T-helper 1 cell treated with Interleukin-12 subunit alpha and Interleukin-12 subunit beta and Interleukin-4 antibody, amounts not matched to agents 30 ng/mL and 1 ng/mL, for 36 hours (primary cell): ENCODE data around the gene ARL3. TPM values are rescaled to one million over a fixed set of nuclear protein-coding genes. Genes with fewer than 3 reads are reported as not detected.

Experiments used
- intact Hi-C: fragments of 100-400 bp; cut with micrococcal nuclease; formaldehyde crosslinking; loops from one replicate; pipeline ENCODE4 v1.15.1; 2024
- total RNA-seq: library from RNA; stranded (reverse); gene quantifications from 2 replicates; pipeline ENCODE4 v1.2.3, GENCODE V29; 2022

The ARL3 gene
- total RNA-seq, 1 donor from 2014 or later: 4.0 TPM

DNA sequence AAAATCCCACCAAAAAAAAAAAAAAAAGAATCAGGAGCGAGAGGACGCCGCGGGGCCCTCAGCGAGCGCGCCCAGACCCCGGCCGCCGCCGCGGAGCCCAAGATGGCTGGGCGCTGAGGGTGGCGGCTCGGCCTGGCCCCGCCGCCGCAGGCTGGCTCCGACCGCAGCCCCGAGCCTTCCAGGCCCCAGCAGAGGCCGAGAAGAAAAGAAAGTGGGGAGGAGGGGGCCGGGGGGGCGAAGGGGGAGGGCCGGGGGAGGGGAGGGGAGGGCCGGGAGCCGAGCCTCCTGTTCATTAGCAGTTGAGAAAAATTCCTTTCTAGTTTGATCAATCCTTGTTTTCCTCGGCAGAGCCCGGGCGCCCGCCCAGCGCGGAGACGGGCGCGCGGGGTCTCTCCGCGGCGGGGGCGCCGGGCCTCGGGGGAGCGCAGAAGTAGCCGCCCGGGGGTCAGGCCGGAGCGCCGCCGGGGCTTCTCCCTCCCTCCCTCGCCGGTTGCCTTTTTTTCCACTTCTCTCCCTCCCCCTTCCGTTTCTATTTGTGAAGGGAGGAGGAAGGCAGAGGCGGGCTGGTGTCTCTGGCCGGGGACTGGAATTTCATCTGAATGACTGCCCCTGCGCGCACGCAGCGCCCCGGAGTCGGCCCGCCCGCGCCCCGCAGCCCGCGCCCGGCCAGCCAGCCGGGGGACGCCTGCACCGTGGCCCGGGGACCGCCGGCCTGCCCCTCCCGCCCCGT, 70.7 kb downstream of the ARL3 start:
- intact Hi-C loops: loop anchor here (2.0 to 10.0 kb wide), 5 partner anchors 209 to 1477 kb away; partner anchors contain the start of genes BORCS7, BTRC, CUEDC2 and OGA

DNA sequence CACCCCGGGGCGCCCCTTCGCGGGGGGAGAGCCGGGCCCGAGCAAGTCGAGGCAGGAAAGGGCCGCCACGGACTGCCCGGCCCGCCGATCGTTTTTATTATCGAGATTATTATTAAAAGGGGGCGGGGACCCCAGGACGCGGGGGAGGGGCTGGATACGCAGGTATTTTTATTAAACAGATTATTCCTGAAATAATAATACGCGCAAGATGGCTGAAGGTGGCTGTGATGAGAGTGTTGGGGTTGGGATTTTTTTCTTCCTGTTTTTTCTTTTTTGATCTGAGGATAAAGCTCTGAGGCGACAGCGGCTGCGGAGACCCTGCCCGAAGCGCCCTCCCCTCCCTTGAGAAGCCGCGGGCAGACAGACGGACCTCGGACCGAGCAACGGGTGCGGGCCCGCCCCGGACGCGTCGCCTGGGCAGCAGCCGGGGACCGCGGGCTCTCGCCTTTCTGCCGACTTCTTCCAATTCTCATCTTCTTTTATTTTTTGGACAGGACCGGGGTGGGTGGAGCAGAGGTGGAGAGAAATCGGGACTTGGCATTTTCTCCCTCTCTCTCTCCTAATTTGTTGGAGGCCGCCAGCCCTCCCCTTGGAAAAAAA, 71.4 kb downstream of the ARL3 start:
- intact Hi-C loops: loop anchor here (1.0 to 10.0 kb wide), 13 partner anchors 31 to 1478 kb away; partner anchors contain the start of genes ACTR1A, ARL3, ARMH3 and BORCS7

GRCh38 chr10:102641880-102642735, 72.1 kb downstream of the ARL3 start:
- intact Hi-C loops: loop anchor here (1.0 to 10.0 kb wide), 13 partner anchors 32 to 1479 kb away; partner anchors contain the start of genes ACTR1A, ARL3, ARMH3 and BORCS7

DNA sequence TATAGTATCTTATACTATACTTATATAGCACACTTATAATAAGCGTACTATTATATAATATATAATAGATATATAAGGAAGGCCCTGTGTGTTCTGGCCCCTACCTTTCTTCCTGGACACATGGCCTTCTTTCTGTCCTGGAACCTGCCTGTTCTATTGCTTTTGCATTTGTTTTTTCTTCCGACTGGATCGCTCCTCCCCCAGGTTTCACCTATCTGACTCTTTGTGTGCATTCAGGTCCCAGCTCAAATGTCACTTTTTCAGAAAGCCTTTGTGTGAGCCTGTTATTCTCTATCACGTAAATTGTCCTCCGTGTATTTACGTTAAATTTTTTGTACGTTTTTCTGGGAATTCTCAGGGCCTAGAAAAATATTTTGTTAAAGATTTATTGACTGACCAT, 72.8 kb downstream of the ARL3 start:
- intact Hi-C loops: loop anchor here (10.0 kb wide), 3 partner anchors 207 to 1287 kb away; partner anchors contain the start of genes BORCS7, BTRC and CUEDC2

DNA sequence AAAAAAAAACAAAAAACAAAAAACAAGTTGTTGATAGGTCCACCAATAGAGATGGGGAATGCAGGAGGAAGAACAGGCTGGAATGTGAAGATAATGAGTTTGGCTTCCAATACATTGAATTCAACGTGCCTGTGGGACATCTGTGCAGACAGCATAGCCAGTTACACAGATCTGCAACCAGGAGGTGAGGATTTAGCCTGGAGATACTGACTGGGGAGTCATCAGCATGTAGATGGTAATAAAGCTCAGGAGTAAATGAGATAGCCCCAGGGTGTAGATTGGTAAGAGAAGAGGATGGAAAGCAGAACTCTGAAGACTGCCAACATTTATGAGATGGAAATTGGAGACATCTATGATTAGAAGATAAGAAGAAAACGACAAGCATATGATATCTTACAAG, 74.7 kb downstream of the ARL3 start:
- intact Hi-C loops: no loop called here

DNA sequence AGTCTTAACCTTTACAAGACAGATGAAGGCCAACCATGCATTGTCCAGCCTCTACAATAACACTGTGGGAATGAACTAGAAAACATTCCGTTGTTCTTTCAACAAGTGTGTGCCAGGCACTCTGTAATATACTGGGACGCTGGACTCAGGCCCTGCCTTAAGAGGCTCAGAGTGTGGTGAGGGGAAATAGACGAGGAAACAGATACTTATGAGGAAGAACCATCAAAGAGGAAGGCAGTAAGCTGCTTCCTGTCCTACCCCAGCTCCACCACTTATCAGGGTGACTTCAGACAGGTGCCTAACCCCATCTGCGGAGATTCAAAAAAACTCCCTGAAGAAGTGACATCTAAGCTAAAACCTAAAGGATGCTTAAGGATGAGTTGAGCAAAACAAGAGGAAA, 78.8 kb downstream of the ARL3 start:
- intact Hi-C loops: no loop called here

DNA sequence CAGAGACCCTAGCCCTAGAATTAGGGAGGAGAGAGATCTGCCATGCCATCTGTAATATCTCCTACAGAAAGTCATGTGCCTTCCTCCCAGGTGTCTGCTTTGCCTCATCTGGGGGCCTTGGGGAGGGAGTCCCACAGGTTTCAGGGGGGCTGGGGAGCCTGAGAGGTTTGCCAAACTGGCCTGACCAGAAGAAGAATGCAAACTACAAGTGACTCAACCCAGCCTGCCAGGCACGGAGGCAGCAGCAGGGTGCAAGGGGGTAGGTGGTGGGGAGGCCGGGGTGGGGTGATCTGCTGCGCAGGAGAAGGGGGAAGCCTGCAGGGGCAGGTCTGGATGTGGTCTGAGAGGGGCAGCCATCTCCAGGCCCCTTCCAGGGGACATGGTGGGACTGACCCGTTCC, 79.5 kb downstream of the ARL3 start:
- intact Hi-C loops: no loop called here

DNA sequence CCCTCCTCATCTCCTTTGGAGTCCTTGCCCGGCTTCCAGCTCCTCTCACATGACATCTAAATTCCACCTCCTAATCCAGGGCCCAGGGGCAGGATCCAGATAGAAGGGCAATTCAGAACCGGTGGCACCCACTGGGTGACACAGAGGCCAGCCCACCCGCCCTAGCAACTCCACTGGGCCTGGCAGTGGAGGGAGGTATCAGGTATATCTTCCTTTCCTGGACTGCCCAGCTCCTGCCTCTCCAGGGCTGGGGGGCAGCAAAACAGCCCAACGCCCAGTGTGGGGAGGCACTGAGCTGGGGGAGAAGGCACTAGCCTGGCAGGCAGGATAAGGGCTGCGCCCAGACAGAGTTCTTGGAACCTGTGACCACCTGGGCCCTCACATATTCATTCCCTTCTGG, 80.3 kb downstream of the ARL3 start:
- intact Hi-C loops: no loop called here

GRCh38 chr10:102633287-102633686, 80.9 kb downstream of the ARL3 start:
- intact Hi-C loops: no loop called here

DNA sequence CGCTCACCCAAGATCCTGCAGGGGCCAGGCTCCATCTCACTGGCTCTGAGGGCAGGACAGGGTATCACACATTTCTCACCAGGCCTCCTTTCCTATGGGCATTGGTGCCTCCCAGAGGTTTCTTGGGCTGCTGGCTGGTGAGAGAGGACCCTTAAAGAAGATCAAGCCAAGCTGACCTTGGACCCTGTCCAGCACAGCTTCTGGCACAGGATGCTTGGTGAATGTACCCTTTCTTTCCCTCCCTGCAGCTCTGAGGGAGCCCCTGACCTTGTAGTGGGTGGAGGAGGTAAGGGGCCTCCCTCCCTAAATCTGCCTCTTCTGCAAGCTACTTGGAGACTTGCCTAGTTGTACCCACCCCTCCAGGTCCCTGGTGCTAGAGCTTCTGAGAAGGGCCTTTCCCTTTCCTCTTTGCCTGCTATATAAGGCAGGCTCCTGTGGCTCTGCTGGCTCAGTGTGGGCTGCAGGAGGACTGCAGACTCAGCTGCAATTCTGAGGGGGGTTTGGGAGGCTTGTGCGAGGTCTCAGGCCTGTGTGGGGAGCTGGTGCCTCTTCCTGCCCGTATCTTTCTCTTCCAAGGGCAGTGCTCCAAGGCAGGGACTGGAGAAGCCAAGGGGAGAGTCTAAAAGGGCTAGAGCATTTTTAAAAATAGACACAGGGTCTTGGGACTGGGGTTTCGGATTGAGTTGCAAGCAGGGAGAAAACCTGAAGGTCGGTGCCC, 81.6 kb downstream of the ARL3 start:
- intact Hi-C loops: no loop called here

DNA sequence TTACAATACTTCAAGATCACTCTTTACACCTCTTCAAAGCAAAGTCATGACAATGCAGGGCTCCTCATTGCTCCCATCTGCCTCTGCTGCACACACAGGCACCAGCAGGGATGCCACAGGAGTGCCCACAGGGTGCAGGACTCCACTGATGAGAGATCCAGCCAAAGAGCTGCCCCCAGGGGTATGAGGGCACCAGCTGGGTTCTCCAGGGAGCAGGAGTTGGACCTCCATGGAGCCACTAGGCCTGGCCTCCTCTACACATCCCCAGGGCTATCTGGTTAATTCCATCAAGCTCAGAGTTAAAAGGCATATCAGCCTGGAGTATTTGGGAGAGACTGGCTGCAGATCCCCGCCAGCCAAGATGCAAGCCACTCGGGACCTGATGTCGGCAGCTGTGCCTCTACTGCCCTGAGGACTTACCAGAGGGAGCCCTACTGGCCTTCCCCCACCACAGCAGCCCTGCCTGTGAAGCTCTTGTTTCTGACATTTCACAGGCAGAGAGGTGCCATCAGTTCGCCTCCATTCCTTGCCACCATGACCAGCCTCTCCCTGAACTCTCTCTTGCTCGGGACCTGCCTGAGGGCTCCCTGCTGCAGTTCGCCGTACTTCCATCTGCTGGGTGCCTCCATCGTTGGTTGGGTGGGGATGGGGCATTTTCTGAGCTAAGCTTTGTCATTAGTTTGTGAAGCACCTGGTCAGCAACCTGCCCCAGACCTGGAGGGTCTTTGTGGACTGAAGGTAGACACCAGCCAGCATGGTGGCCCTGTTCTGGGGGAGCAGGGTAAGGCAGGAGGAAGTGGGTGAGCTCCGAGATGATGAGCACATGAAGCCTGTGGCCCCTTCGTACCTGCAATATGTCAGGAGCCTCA, 82.4 kb downstream of the ARL3 start:
- intact Hi-C loops: no loop called here

DNA sequence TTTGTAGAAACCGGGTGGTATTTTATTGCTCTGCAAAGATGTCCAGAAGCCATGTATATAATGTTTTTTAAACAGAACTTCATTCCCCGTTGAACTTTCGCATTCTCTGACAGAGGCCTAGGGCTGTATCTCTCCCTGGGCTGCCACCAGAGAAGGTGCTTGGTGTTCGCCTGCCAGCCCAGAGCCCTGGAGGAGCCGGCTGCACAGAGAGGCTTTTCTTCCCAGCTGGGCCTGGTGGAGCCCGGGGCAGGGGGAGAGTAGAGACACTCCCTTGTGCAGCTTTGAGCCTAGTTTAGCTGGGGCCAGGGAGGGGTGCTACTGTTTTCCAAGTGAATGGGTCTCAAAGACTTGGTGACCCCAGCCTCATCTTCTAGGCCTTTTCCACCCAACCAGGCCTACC, 83.5 kb downstream of the ARL3 start:
- intact Hi-C loops: no loop called here

GRCh38 chr10:102629661-102630614, 84.3 kb downstream of the ARL3 start:
- intact Hi-C loops: no loop called here

DNA sequence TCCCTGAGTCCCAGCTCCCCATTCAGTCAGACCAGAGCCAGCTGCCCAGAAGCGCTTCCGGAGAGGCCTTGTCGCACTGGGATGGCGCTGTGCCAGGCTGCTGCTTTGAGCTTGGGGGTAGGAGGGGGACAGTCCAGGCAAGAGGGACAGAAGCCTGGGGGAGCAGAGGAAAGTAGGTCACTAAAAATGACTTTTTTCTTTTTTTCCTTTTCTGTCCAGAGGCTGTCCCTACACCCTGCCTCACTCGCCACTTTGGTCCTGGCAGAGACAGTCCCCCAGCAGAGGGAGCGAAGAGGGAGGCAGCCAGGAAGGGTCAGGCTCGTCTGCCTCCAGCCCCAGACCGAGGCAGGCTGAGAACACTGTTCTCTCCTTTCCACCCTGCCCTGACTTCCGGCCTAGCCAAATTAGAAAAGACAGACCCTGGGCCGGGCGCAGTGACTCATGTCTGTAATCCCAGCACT, 85.7 kb downstream of the ARL3 start:
- intact Hi-C loops: no loop called here

DNA sequence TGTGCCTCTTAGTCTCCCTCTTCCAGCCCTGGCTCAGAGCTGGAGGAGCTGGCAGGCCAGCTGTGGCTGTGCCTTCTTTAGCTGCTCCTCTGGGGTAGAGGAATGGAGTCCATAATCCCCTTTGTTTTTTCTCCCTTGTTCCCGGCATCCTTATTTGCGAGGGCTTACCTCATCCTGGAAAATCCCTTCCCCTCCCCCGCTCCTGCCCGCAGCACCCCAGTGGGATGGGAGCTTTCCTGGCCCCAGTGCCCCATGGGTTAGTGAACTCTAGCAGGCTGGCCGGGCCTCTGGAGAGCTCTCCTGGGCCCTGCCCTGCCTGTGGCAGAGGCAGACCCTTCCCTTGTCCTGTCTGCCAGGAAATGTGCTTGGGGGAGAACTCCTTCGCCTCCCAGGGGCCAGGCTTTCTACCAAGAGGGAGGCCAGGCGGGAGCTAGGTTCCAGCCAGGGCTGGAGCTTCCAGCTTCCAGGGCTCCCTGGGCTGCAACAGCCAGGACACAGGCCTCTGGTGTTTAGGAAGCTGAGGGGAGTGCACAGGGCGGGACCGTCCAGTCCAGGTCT, 86.4 kb downstream of the ARL3 start:
- intact Hi-C loops: no loop called here

DNA sequence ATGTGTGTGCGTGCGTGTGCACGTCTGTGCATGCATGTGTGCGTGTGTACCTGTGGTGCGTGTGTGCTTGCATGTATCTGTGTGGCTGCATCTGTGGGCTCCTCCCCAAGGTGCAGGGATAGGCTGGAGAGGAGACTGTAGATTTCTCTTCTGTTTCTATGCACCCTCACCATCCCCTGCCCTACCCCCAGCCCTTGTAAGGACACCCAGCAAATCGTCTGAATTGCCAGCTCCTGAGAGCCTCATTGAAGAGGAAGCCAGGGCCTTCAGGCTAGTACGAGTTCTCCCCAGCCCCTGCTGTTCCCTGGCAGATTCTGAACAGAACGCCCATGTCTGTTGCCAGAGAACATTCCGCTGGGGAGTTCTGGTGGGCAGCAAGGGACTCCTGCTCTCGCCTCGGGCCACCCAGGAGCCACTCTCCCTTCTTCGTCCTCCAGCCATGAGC, 86.9 kb downstream of the ARL3 start:
- intact Hi-C loops: no loop called here

- intact Hi-C loops: no loop called here
Measured at GRCh38 chr10:102626026-102626685, 88.0 kb downstream of the ARL3 start.
